22Rv1 (cell line): ENCODE data around the gene HGFAC.

Source experiments
- CTCF ChIP-seq: fragments of 450-650 bp; IDR thresholded peaks from 2 replicates; pipeline ENCODE4 v1.5.1; 2017; ENCODE audit warnings: mild to moderate bottlenecking
- ZFX ChIP-seq: fragments of 450-650 bp; IDR thresholded peaks from 2 replicates; pipeline ENCODE4 v1.6.1; 2017; ENCODE audit warnings: antibody characterized with exemption, borderline replicate concordance

GRCh38 chr4:3413675-3414420, 27.9 kb upstream of the HGFAC start:
- TF ChIP-seq CTCF (no peak), ZFX (no peak)
